ENCODE results near the gene NLRP10. TPM values are rescaled to one million over a fixed set of nuclear protein-coding genes. Genes with fewer than 3 reads are reported as not detected.

The NLRP10 gene
- total and polyA plus RNA-seq, 2 experiments from 2014 or later: 13.5 to 19.7 TPM

- H3K36me3 ChIP-seq (ENCODE audit: low read depth): no peaks in the 10 kb centered on the region
- no peak for DNase-seq
- TF ChIP-seq EZH2 (IDR thresholded peaks at IDR 0.05; ENCODE audit: insufficient read depth, poor library complexity, severe bottlenecking) (no peak), EZH2phosphoT487 (IDR thresholded peaks at IDR 0.05; ENCODE audit: insufficient read depth, low read depth) (no peak)
- H3F3A ChIP-seq (ENCODE audit: insufficient read depth): peaks cover 11% of the 10 kb centered on the region; the same call in 1 of the 2 replicates
- H3K4me3 ChIP-seq: no peak within 1 kb of the TSS
- H3K9me2 ChIP-seq (ENCODE audit: insufficient read depth): no peaks in the 10 kb centered on the region
- no peaks in the 10 kb centered on the region for H3K79me2 ChIP-seq (ENCODE audit: insufficient read depth)
- no peak within 1 kb of the TSS for H3K9ac ChIP-seq
- H3K27ac ChIP-seq: no peak within 1 kb of the TSS
- no peaks in the 10 kb centered on the region for H3K9me3 ChIP-seq (ENCODE audit: low read depth)
- no peak within 1 kb of the TSS for H2AFZ ChIP-seq
- in situ Hi-C loops (cut with MboI): no loop called here
- H4K20me1 ChIP-seq (ENCODE audit: insufficient read depth): no peaks in the 10 kb centered on the region
- WGBS, 2 experiments (ENCODE audit: low coverage in 1 of 2, low lambda C conversion rate in 2 of 2, missing lambda C conversion rate in 2 of 2): 22 to 24% methylated on average over 4 of the region's 4 CpGs
- no peaks in the 10 kb centered on the region for H3K27me3 ChIP-seq (replicated peaks; ENCODE audit: insufficient read depth)
- no peaks in the 10 kb centered on the region for H3K4me1 ChIP-seq (ENCODE audit: insufficient read depth)
- no peak within 1 kb of the TSS for H3K4me2 ChIP-seq (ENCODE audit: unreplicated experiment)
Measured at GRCh38 chr11:7931168-7931567, 34.1 kb downstream of the NLRP10 start, which contains the start of gene OR10A6. Gene OR10A6 (minus strand): TSS chr11:7931268. CDS start chr11:7928662, 2,606 bp downstream.

- peak; percentile 51 for DNase-seq
- in situ Hi-C loops (cut with MboI): no loop called here
- WGBS, 2 experiments (ENCODE audit: low coverage in 1 of 2, low lambda C conversion rate in 2 of 2, missing lambda C conversion rate in 2 of 2): 56 to 65% methylated on average over 6 of the region's 6 CpGs
- no peaks in the 10 kb centered on the region for H3K9me2 ChIP-seq (ENCODE audit: insufficient read depth)
- H3K9ac ChIP-seq: no peak overlapping the region
- no peaks in the 10 kb centered on the region for H3K4me1 ChIP-seq (ENCODE audit: insufficient read depth)
- no peaks in the 10 kb centered on the region for H3K27me3 ChIP-seq (replicated peaks; ENCODE audit: insufficient read depth)
- H3K9me3 ChIP-seq (ENCODE audit: low read depth): no peaks in the 10 kb centered on the region
- no peaks in the 10 kb centered on the region for H3K36me3 ChIP-seq (ENCODE audit: low read depth)
- H3F3A ChIP-seq (ENCODE audit: insufficient read depth): peaks cover 11% of the 10 kb centered on the region; the same call in 1 of the 2 replicates
- no peak overlapping the region for H3K27ac ChIP-seq
- no peak overlapping the region for H3K4me2 ChIP-seq (ENCODE audit: unreplicated experiment)
- H3K79me2 ChIP-seq (ENCODE audit: insufficient read depth): no peaks in the 10 kb centered on the region
- H3K4me3 ChIP-seq: no peak overlapping the region
- TF ChIP-seq EZH2phosphoT487 (IDR thresholded peaks at IDR 0.05; ENCODE audit: insufficient read depth, low read depth) (no peak), EZH2 (IDR thresholded peaks at IDR 0.05; ENCODE audit: insufficient read depth, poor library complexity, severe bottlenecking) (no peak)
- H4K20me1 ChIP-seq (ENCODE audit: insufficient read depth): no peaks in the 10 kb centered on the region
- no peak overlapping the region for H2AFZ ChIP-seq
Measured at GRCh38 chr11:7927635-7928034, 37.6 kb downstream of the NLRP10 start.

- Histone ChIP-seq H4K20me1 (ENCODE audit: insufficient read depth) (no peaks in the 10 kb centered on the region), H3K4me1 (ENCODE audit: insufficient read depth) (no peaks in the 10 kb centered on the region), H3K79me2 (ENCODE audit: insufficient read depth) (no peaks in the 10 kb centered on the region), H3K4me2 (ENCODE audit: unreplicated experiment) (no peak overlapping the region), H3K4me3 (no peak overlapping the region), H2AFZ (no peak overlapping the region), H3K27ac (no peak overlapping the region), H3F3A (ENCODE audit: insufficient read depth) (peaks cover 11% of the 10 kb centered on the region; the same call in 1 of the 2 replicates), H3K36me3 (ENCODE audit: low read depth) (no peaks in the 10 kb centered on the region), H3K9me3 (ENCODE audit: low read depth) (no peaks in the 10 kb centered on the region), H3K27me3 (replicated peaks; ENCODE audit: insufficient read depth) (no peaks in the 10 kb centered on the region), H3K9me2 (ENCODE audit: insufficient read depth) (no peaks in the 10 kb centered on the region), H3K9ac (no peak overlapping the region)
- in situ Hi-C loops (cut with MboI): no loop called here
- WGBS, 2 experiments (ENCODE audit: low coverage in 1 of 2, low lambda C conversion rate in 2 of 2, missing lambda C conversion rate in 2 of 2): 84 to 91% methylated on average over 2 of the region's 2 CpGs
- no peak for TF ChIP-seq EZH2phosphoT487 (IDR thresholded peaks at IDR 0.05; ENCODE audit: insufficient read depth, low read depth)
- no peak for TF ChIP-seq EZH2 (IDR thresholded peaks at IDR 0.05; ENCODE audit: insufficient read depth, poor library complexity, severe bottlenecking)
- DNase-seq: no peak
Measured at GRCh38 chr11:7924536-7924935, 40.7 kb downstream of the NLRP10 start.

GRCh38 chr11:7918141-7918540 lies 47.1 kb downstream of the NLRP10 start:
- no peaks in the 10 kb centered on the region for H3K4me1 ChIP-seq (ENCODE audit: insufficient read depth)
- TF ChIP-seq EZH2phosphoT487 (IDR thresholded peaks at IDR 0.05; ENCODE audit: insufficient read depth, low read depth): no peak
- TF ChIP-seq EZH2 (IDR thresholded peaks at IDR 0.05; ENCODE audit: insufficient read depth, poor library complexity, severe bottlenecking): no peak
- H3K27ac ChIP-seq: no peak overlapping the region
- in situ Hi-C loops (cut with MboI): no loop called here
- H4K20me1 ChIP-seq (ENCODE audit: insufficient read depth): no peaks in the 10 kb centered on the region
- no peak for DNase-seq
- no peaks in the 10 kb centered on the region for H3K79me2 ChIP-seq (ENCODE audit: insufficient read depth)
- H3K4me3 ChIP-seq: no peak overlapping the region
- no peaks in the 10 kb centered on the region for H3K9me3 ChIP-seq (ENCODE audit: low read depth)
- no peaks in the 10 kb centered on the region for H3K9me2 ChIP-seq (ENCODE audit: insufficient read depth)
- H3K27me3 ChIP-seq (replicated peaks; ENCODE audit: insufficient read depth): no peaks in the 10 kb centered on the region
- no peak overlapping the region for H2AFZ ChIP-seq
- 70 to 76% methylated on average over 2 of the region's 2 CpGs for WGBS, 2 experiments (ENCODE audit: low coverage in 1 of 2, low lambda C conversion rate in 2 of 2, missing lambda C conversion rate in 2 of 2)
- no peaks in the 10 kb centered on the region for H3F3A ChIP-seq (ENCODE audit: insufficient read depth)
- H3K4me2 ChIP-seq (ENCODE audit: unreplicated experiment): no peak overlapping the region
- no peaks in the 10 kb centered on the region for H3K36me3 ChIP-seq (ENCODE audit: low read depth)
- H3K9ac ChIP-seq: no peak overlapping the region

Small RNA genes lying within 50 kb of the gene (small RNA-seq; reads per million reads assigned to genes)
- not detected for gene COX6CP5 (ENCODE audit: low read depth, low replicate concordance)

Other genes starting within 250 kb of the NLRP10 start
- not detected in 2 replicates for gene OR5P2, start 168.5 kb downstream of the NLRP10 start, total RNA-seq (2014; rRNA removed; shearing (Covaris generic))
- gene OR5P2, start 168.5 kb downstream of the NLRP10 start, polyA plus RNA-seq (2016; fragmentation: Nextera tagmentation; extraction: Ambion mirVana): not detected in 2 replicates
- 0.13 TPM in 1 of 2 replicates, not detected in the other for gene OR5P3, start 134.6 kb downstream of the NLRP10 start, total RNA-seq (2014; rRNA removed; shearing (Covaris generic))
- gene OR5P3, start 134.6 kb downstream of the NLRP10 start, polyA plus RNA-seq (2016; fragmentation: Nextera tagmentation; extraction: Ambion mirVana): not detected in 2 replicates
- gene OR10A6, start 34.2 kb downstream of the NLRP10 start, total RNA-seq (2014; rRNA removed; shearing (Covaris generic)): under 0.01 and 0.11 TPM in 2 replicates
- 0.06 and 0.39 TPM in 2 replicates for gene OR10A6, start 34.2 kb downstream of the NLRP10 start, polyA plus RNA-seq (2016; fragmentation: Nextera tagmentation; extraction: Ambion mirVana)
- gene OR10A3, start 23.7 kb downstream of the NLRP10 start, total RNA-seq (2014; rRNA removed; shearing (Covaris generic)): under 0.01 and 0.65 TPM in 2 replicates
- gene OR10A3, start 23.7 kb downstream of the NLRP10 start, polyA plus RNA-seq (2016; fragmentation: Nextera tagmentation; extraction: Ambion mirVana): 0.06 and 0.28 TPM in 2 replicates
- gene EIF3F, start 21.9 kb upstream of the NLRP10 start, total RNA-seq (2014; rRNA removed; shearing (Covaris generic)): 272 and 359 TPM in 2 replicates
- gene EIF3F, start 21.9 kb upstream of the NLRP10 start, polyA plus RNA-seq (2016; fragmentation: Nextera tagmentation; extraction: Ambion mirVana): 193 and 200 TPM in 2 replicates
- gene TUB, start 115.8 kb upstream of the NLRP10 start, total RNA-seq (2014; rRNA removed; shearing (Covaris generic)): 12.3 and 12.9 TPM in 2 replicates
- gene TUB, start 115.8 kb upstream of the NLRP10 start, polyA plus RNA-seq (2016; fragmentation: Nextera tagmentation; extraction: Ambion mirVana): 3.3 and 3.8 TPM in 2 replicates
- not detected in 2 replicates for gene RIC3, start 203.6 kb upstream of the NLRP10 start, total RNA-seq (2014; rRNA removed; shearing (Covaris generic))
- gene RIC3, start 203.6 kb upstream of the NLRP10 start, polyA plus RNA-seq (2016; fragmentation: Nextera tagmentation; extraction: Ambion mirVana): 0.06 and 0.11 TPM in 2 replicates

Data from GM23248 (cell line).